GM19193 (cell line): ENCODE data around the gene SEMA5B.

Source experiments
- POLR2A ChIP-seq: IDR thresholded peaks from 4 replicates; pipeline ENCODE4 v1.6.1; 2011; ENCODE audit not compliant: insufficient read depth, insufficient read length; ENCODE audit errors: extremely low read depth

SEMA5B gene

GRCh38 chr3:122929188-122930062, 98.1 kb downstream of the SEMA5B start:
- no peak for TF ChIP-seq POLR2A

- no peak for TF ChIP-seq POLR2A
Observed at GRCh38 chr3:122928396-122929187, 99.0 kb downstream of the SEMA5B start.

- TF ChIP-seq POLR2A: no peak
Observed at GRCh38 chr3:122927726-122928125, 99.8 kb downstream of the SEMA5B start.

GRCh38 chr3:122926811-122927210, 100.8 kb downstream of the SEMA5B start:
- TF ChIP-seq POLR2A: no peak

GRCh38 chr3:122926322-122926721, 101.2 kb downstream of the SEMA5B start:
- TF ChIP-seq POLR2A: no peak

GRCh38 chr3:122925756-122926155, 101.8 kb downstream of the SEMA5B start:
- TF ChIP-seq POLR2A: no peak

- no peak for TF ChIP-seq POLR2A
Observed at GRCh38 chr3:122924056-122924455, 103.5 kb downstream of the SEMA5B start.

- no peak for TF ChIP-seq POLR2A
Observed at GRCh38 chr3:122923611-122924010, 104.0 kb downstream of the SEMA5B start.

GRCh38 chr3:122921791-122922651, 105.5 kb downstream of the SEMA5B start:
- no peak for TF ChIP-seq POLR2A

GRCh38 chr3:122920986-122921385, 106.6 kb downstream of the SEMA5B start:
- no peak for TF ChIP-seq POLR2A

- TF ChIP-seq POLR2A: no peak
Observed at GRCh38 chr3:122919291-122919610, 108.3 kb downstream of the SEMA5B start.

GRCh38 chr3:122918576-122919290, 108.8 kb downstream of the SEMA5B start:
- no peak for TF ChIP-seq POLR2A

- TF ChIP-seq POLR2A: no peak
Observed at GRCh38 chr3:122917412-122917811, 110.2 kb downstream of the SEMA5B start.

- TF ChIP-seq POLR2A: no peak
Observed at GRCh38 chr3:122916580-122916979, 111.0 kb downstream of the SEMA5B start.
